Astrocyte of the spinal cord (primary cell): ENCODE data around the gene OTUD3.

Source experiments
- DNase-seq: peaks from one replicate; pipeline ENCODE4 v3.0.0; 2011; ENCODE audit warnings: low read depth, low spot score
- H3K4me3 ChIP-seq: 2 replicates; pipeline ENCODE4 v1.5.1; 2011; ENCODE audit warnings: low read depth, mild to moderate bottlenecking, low read length, moderate library complexity
- in situ Hi-C: cut with HindIII; loops from 2 replicates; pipeline ENCODE4 v1.10.0; 2017; ENCODE audit warnings: low sequenced_read_pairs
- TF ChIP-seq, protein P1 (sequence below): IDR thresholded peaks from 2 replicates; pipeline ENCODE4 v1.5.1; 2012; ENCODE audit warnings: low read depth, mild to moderate bottlenecking, low read length, inconsistent platforms

OTUD3 gene, protein sequence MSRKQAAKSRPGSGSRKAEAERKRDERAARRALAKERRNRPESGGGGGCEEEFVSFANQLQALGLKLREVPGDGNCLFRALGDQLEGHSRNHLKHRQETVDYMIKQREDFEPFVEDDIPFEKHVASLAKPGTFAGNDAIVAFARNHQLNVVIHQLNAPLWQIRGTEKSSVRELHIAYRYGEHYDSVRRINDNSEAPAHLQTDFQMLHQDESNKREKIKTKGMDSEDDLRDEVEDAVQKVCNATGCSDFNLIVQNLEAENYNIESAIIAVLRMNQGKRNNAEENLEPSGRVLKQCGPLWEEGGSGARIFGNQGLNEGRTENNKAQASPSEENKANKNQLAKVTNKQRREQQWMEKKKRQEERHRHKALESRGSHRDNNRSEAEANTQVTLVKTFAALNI

DNA sequence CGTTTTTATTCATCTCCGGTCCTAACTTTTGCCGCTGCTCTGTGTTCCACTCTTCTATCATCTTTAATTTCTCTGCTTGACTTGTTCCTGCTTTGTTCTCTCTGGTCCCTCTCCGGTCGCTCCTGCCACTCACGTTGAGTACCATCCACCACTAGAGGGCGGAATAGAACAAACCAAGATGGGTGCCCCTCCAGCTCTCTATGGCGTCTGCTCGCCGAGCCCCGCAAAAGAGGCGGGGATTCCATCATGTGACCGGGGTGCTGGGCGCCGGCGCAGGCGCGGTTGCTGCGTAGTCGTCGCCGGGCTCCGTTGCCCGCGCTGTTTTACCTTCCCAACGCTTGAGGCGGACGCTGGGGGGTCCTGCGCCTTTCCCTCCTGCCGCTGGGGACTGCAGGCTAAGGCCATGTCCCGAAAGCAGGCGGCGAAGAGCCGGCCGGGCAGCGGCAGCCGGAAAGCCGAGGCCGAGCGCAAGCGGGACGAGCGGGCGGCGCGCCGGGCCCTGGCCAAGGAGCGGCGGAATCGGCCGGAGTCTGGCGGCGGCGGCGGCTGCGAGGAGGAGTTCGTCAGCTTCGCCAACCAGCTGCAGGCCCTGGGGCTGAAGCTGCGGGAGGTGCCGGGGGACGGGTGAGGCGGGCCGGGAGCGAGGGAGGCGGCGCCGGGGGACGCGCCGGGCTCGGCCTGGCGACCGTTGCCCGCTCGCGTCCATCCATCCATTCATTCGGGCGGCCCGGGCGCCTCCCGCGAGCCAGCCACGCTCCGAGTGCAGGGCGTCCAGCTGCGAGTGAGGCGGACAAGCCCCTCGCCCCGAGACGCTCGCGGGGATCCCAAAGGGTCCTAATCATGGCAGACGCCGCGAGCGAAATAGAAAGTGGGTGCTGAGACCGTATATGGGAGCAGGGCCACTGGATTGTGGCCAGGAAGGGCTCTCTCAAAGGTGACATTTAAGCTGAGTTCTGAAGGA is at the start of gene OTUD3:
Gene OTUD3 (plus strand): TSS at position 285 of the 961 bp plus-strand sequence. CDS start 119 bp downstream, at position 404.
- TF ChIP-seq, protein P1, sequence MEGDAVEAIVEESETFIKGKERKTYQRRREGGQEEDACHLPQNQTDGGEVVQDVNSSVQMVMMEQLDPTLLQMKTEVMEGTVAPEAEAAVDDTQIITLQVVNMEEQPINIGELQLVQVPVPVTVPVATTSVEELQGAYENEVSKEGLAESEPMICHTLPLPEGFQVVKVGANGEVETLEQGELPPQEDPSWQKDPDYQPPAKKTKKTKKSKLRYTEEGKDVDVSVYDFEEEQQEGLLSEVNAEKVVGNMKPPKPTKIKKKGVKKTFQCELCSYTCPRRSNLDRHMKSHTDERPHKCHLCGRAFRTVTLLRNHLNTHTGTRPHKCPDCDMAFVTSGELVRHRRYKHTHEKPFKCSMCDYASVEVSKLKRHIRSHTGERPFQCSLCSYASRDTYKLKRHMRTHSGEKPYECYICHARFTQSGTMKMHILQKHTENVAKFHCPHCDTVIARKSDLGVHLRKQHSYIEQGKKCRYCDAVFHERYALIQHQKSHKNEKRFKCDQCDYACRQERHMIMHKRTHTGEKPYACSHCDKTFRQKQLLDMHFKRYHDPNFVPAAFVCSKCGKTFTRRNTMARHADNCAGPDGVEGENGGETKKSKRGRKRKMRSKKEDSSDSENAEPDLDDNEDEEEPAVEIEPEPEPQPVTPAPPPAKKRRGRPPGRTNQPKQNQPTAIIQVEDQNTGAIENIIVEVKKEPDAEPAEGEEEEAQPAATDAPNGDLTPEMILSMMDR = peak; percentile 91
- peak within 1 kb of the TSS; percentile 83 for H3K4me3 ChIP-seq
- DNase-seq = peak; percentile 97
- in situ Hi-C loops = no loop called here

DNA sequence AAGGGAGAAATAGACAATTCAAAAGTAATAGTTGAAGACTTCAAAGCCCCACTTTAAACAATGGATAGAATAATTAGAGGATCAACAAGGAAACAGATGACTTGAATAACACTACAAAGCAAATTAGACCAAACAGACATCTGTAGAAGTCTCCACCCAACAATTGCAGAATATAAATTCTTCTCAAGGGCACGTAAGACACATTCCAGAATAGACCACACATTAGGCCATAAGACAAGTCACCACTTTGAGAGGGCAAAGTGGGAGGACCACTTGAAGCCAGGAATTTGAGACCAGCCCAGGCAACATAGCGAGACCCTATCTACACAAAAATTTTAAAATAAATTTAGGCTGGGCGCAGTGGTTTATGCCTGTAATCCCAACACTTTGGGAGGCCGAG is 46.6 kb upstream of the OTUD3 start:
- in situ Hi-C loops = no loop called here
- H3K4me3 ChIP-seq = no peak overlapping the region
- TF ChIP-seq, protein P1 = no peak
- no peak for DNase-seq

DNA sequence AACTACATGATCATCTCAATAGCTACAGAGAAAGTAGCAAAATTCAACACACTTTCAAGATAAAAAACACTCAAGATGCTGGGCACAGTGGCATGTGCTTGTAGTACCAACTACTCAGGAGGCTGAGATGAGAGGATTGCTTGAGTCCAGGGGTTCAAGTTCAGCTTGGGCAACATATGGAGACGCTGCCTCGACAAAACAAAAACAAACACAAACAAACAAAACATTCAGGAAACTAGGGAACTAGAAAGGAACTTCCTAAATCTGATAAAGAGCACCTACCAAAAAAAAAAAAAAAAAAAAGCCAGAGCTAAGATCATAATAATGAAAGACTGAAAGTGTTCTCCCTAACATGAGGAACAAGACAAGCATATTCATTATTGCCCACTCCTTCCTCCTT is 44.3 kb upstream of the OTUD3 start:
- H3K4me3 ChIP-seq = no peak overlapping the region
- no peak for DNase-seq
- in situ Hi-C loops = no loop called here
- TF ChIP-seq, protein P1 = no peak

DNA sequence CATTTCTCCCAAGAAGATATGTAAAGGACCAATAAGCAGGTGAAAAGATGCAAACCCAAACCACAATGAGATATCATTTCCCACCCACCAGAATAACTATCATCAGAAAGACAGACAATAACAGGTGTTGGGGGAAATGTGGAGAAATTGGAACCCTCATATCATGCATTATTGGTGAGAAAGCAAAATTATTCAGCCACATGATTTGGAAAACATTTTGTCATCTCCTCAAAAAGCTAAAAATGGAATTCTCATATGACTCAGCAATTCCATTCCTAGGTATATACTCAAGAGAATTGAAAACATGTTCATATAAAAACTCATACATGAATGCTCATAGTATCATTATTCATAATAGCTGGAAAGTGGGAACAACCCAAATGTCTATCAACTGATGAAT is 42.0 kb upstream of the OTUD3 start:
- TF ChIP-seq, protein P1 = no peak
- no peak for DNase-seq
- in situ Hi-C loops = no loop called here
- no peak overlapping the region for H3K4me3 ChIP-seq

DNA sequence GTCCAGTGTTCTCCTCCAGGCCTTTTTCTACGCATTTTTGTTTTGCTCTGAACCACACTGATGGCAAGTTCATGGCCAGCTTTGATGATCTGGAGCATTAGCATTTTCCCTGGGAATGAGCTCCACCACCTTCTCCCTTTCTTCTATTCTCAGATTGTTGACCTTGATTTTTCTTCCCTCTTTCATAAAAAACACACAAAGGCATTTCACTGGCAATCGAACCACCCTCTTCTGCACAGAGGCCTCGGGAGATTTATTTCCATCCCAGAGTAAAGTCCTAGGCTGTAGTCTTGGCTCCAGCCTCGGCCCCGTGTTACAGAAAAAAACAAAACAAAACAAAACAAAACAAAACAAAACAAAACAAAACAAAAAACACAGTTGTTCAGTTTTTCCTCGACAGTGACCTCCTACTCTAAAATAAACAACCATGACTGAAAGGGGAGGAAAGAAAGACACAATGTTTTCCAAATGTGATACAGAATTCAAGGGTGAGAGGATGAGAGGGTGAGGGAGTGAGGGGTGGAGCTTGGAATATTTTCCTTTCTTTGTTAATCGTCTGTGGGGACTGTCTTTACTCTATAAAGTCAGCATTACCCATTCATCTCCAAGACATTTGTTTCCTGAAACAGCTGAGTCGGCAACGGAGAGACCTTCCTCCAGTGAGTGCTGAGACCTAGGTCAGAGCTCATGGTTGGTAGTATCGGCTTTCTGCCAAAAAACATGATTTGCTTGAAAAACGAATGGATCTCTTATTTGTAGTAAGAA is 37.3 kb upstream of the OTUD3 start:
- in situ Hi-C loops = no loop called here
- TF ChIP-seq, protein P1 = no peak
- DNase-seq = peak; percentile 20
- H3K4me3 ChIP-seq = no peak overlapping the region

DNA sequence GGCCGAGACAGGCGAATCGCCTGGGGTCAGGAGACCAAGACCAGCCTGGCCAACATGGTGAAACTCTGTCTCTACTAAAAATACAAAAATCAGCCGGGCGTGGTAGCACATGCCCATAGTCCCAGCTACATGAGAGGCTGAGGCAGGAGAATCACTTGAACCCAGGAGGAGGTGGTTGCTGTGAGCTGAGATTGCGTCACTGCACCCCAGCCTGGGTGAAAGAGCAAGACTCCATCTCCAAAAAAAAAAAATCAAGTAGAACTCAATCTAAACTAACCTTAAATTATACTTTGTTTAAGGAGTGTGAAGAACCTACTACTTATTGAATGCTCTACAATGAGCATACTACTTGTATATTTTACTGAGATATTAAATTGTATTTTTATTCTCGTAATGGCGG is 36.6 kb upstream of the OTUD3 start:
- TF ChIP-seq, protein P1 = no peak
- DNase-seq = no peak
- no peak overlapping the region for H3K4me3 ChIP-seq
- in situ Hi-C loops = no loop called here
